GM11168 (cell line): Measurements from ENCODE around the gene CDH16.

Experiments
- in situ Hi-C: fragments of 300-500 bp; cut with MboI; formaldehyde crosslinking; loops from one replicate; pipeline ENCODE4 v1.12.0; 2022; ENCODE audit warnings: low sequenced_read_pairs; ENCODE audit not compliant: unreplicated experiment

Gene CDH16

DNA sequence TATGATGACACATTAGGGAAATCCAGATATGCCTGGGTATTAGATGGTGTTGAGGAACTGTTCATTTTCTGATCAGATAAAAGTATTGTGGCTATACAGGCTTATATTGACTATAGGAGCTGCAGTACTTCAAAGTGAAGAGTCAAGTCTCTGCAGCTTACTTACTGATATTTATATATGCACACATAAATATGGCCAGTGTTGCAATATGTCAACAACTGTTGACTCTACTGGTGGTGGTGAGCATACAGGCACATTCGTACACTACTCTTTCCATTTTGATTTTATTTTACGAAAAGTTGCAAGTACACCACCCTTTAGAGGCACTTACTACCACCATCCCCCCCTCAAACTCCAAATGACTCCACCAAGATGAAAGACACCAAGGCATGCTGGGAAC, 13.0 kb upstream of the CDH16 start:
- in situ Hi-C loops, result no loop called here

- in situ Hi-C loops, result no loop called here
Observed at GRCh38 chr16:66930189-66930588, 11.5 kb upstream of the CDH16 start.

DNA sequence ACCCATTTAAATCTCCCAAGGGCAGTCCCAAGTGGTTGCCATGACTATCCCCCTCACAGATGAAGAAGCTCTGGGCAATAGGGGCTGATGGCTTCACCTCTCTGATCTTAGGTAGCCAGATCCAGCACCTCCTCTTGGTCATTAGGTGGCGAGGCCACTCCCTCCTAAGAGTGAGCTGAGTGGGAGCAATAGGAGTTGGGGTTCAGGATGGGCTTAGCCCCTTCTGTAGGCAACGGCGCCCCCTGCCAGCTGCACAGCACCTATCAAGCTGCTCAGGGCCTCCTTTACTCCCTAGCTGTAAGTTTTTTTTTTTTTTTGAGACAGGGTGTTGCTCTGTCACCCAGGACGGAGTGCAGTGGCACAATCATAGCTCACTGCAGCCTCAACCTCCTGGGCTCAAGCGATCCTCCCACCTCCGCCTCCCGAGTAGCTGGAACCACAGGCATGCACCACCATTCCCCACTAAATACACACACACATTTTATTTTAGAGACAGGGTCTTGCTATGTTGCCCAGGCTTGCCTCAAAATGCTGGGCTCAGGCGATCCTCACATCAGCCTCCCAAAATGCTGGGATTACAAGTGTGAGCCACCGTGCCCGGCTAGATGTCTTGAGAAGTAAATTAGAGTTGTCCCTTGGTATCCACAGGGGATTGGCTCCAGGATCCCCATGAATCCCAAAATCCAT, 10.2 kb upstream of the CDH16 start:
- in situ Hi-C loops, result no loop called here

- in situ Hi-C loops, result no loop called here
Observed at GRCh38 chr16:66927918-66928649, 9.4 kb upstream of the CDH16 start.

DNA sequence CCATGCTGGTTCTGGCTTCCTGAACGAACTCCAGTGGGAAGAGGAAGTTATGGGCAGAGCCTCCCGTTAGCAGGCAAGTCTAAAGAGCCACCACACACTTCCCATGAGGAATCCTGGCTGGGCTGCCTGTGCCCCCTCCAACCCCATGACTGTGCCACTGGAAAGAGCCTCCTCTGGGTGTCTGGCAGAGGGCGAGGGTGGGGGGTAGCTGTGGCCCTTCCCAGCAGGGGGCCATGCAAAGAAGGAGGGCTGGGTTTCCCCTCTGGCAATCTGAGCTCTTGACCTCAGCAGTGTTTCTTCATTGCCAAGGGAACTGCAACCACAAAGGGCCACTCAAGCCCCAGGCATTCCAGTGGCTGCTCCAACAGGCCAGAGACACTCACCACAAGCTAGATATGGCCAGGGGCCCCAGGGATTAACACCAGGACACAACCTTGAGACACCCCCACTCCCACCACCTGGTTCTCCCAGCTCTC, 8.3 kb upstream of the CDH16 start:
- in situ Hi-C loops, result no loop called here

GRCh38 chr16:66926171-66926947, 7.7 kb upstream of the CDH16 start:
- in situ Hi-C loops, result no loop called here

- in situ Hi-C loops, result no loop called here
Observed at GRCh38 chr16:66925322-66925840, 6.7 kb upstream of the CDH16 start, which contains the start of gene RRAD. Gene RRAD, minus strand, starts transcription at chr16:66925535. Its CDS starts 356 bp downstream, at chr16:66925179.

- in situ Hi-C loops, result no loop called here
Observed at GRCh38 chr16:66924527-66925321, 6.0 kb upstream of the CDH16 start.

DNA sequence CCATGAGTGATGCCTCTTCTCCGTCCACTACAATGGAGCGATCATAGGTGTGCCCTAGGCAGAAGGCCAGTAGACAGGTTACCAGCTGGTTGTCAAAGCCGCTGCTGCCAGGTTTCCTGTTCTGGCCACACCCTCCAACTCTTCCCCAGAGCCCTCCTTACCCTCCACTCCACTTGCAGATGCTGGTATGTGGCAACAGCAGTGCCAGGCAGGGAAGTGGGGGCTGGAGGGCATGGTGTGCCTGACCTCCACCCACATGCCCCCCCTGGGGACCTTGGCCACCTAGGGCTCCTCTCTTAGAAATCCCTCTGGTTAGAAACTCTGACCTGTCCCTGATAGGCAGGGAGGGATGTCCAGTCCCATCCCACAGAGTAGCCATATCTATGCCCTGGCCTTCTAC, 5.2 kb upstream of the CDH16 start:
- in situ Hi-C loops, result no loop called here

DNA sequence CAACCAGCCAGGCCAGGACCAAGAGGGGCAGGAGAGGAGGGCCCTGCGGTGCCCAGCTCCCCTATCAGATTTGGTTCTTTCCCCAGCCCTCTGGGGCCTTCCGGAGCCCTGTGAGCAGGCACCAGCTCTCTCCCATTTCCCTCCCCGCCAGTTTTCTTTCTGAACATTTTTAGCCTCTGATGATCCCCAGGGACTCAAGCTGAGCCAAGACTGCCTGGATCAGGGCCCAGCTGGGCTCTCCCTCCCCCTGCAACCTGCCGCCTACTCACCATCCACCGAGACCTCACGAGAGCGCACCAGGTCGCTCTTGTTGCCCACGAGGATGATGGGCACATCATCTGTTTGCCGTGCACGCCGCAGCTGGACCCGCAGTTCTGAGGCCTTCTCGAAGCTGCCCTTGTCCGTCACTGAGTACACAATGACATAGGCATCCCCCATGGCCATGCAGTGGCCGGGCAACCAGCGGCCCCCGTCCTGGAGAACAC, 4.6 kb upstream of the CDH16 start:
- in situ Hi-C loops, result no loop called here

- in situ Hi-C loops, result no loop called here
Observed at GRCh38 chr16:66921729-66922450, 3.2 kb upstream of the CDH16 start.

DNA sequence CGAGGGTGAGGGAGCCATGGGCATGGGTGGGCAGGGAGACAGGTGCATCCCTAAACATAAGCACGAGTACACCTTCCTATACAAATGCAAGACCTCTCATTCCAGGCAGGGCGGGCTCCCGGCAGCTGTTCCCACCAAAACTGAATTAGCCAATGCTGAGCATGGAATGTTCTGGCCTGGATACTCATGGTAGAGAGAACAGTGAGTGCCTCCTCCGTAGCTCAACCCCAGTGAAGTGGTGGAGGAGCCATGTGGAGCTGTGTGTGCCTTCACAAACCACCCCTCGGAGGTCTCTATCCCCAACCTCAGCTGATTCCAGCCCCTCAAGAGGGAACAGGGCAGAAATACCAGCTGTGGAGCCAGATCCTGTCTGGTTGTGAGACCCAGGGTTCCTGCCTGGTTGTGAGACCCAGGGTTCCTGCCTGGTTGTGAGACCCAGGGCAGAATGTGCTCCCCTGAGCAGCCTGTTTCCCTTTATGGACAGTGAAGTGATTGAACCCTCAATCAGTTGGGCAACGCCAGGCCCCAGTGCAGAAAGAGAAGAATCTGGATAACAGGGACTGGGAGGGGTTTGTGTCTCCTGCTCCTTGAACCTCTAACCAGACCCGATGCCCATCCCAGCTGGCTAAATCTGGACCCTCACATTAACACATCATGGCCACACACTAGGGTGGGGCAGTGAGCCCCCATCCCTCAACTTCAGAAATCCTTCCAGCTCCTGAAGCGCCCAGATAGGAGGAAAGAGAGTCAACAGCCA, 2.4 kb upstream of the CDH16 start:
- in situ Hi-C loops, result no loop called here

DNA sequence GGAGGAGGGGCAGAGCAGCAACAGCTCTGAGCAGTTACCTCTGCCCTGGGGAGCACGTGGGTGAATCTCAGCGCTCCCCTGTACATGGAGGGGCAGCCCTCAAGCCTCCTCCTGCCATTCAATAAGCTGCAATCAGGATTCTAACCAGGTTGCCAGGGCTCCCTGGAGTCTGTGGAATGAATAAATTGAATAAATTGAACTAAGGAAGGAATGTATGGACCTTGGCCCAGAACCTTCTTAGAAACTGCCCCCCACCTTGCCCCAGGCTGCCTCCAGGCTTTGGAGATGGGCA, 1.6 kb upstream of the CDH16 start:
- in situ Hi-C loops, result no loop called here

DNA sequence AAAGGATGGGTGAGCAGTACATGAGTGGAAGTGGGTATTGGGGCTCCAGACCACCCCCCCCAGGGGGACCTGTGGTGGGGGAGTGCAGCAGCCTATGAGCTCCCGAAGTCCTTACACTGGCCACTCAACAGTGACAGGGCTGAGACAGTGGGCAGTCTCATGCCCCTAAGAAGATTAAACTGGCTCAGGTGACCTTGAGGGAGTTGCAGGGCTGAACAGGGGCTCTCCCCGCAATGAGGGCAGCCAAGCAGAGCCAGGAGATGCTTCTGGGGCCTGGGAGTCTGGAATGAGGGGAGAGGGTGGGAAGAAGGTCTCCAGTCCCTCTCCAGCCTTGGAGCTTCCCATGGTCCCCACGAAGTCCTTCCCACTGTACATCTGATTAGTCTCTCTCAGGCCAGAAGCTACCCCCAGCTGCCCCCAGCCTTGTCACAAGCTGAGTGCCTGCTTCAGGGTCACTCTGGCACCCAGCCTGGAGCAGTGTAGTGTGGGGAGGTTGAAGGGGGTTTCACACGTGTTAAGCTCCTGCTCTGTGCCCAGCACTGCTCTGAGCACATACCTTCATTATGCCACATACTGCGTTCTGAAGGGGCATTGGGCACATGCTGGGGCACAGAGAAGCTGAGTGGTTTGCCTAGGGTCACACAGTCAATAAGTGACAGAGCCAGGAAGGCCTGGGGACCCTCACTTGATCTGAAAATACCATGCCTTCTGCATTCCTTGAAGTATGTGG, 1.0 kb upstream of the CDH16 start:
- in situ Hi-C loops, result no loop called here

GRCh38 chr16:66918355-66918754, 330 bp downstream of the CDH16 start:
- in situ Hi-C loops, result no loop called here

DNA sequence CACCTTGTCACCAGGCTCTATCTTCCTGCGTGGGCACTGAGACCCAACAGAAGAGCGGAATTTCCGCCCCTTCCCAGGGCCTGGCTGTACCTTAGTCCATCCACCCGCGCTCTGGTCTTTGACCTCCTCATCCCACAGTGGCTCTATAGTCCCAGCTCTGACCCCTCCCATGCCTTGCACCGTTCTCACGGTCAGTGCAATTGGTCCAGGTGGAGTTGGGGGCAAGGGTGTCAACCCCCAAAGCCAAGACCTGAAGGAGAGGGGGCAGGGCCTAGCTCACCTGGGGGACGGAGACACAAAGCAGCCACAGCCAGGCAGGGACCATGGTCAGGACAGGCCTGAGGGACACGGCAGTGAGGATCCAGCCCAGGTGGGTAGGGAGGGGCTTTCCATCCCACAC, 944 bp downstream of the CDH16 start:
- in situ Hi-C loops, result no loop called here

- in situ Hi-C loops, result no loop called here
Observed at GRCh38 chr16:66916518-66916917, 2.2 kb downstream of the CDH16 start.

DNA sequence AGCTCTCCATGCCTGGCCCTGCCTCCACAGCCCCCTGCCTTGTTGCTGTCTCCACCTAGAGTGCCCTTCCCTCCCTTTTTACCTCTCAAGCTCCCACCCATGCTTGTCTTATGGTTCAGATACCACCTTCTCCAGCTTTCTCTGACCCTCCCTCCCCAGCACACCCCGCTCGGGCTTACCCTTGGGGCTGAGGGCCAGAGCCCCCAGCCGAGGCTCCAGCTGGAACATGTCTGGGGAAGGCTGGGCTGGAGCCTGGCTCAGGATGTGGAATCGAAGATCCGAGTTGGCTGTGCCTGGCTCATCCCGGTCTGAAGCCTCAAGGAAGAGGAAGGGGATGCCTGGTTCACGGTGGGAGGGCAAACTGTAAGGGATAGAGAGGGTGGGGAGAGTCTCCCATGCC, 3.6 kb downstream of the CDH16 start:
- in situ Hi-C loops, result no loop called here
